Stimulated activated CD4-positive, alpha-beta T cell treated with anti-CD3 and anti-CD28 coated beads, Interleukin-12 subunit alpha, Interleukin-12 subunit beta, amount 100 ng/mL, for 48 hours (primary cell): Measurements from ENCODE around the gene TUSC7.

Experiments
- DNase-seq, 3 donors: peaks; one replicate each; pipeline ENCODE4 v3.0.0-alpha.2; 2020; ENCODE audit warnings: low read depth in 2 of 3, low spot score in 1 of 3

Gene TUSC7

GRCh38 chr3:116709479-116709878, at the start of gene TUSC7:
Gene TUSC7 (plus strand): TSS chr3:116709779.
- DNase-seq, result no peak

- no peak for DNase-seq
Measured at GRCh38 chr3:116661196-116661595, 48.4 kb upstream of the TUSC7 start.

- no peak for DNase-seq
Measured at GRCh38 chr3:116663161-116664110, 46.1 kb upstream of the TUSC7 start.

- DNase-seq, result no peak
Measured at GRCh38 chr3:116667324-116667723, 42.3 kb upstream of the TUSC7 start.

DNA sequence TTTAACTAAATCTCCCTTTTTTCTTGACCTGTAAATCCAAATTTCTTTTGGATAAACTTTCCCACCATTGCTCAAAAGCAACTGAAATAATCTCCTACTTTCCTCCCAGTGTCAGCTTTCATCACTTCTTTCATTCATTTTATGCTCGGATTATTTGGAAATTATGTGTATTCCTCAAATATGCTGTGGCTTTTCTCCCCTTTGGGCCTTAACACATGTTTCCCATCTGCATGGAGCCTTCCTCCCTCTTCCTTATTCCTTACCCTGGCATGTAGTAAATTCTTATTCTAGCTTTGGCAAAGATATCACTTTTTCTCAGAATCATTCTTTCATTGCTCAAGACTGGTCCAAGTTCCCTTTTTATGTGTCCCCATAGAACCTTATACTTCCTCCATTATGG, 41.8 kb upstream of the TUSC7 start:
- DNase-seq, result no peak

DNA sequence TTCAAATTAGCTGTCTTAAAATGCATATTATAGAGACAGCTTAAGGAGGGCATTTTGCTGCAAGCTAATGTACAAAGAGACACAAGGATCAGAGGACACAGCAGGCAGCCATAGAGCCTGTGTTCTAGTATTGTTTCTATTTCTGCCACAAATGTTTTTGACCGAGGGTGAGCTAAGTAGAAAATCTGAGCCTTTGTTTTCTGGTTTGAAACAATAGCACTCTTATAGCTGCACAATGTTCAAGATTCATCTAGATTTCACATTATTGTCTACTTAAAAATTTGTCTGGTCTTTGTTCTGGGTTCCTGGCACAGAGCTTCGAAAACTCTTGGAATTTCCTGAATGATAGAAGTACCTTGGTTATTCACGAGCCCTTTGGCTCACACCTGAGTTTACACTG, 40.0 kb upstream of the TUSC7 start:
- no peak for DNase-seq

- no peak for DNase-seq
Measured at GRCh38 chr3:116671151-116671550, 38.4 kb upstream of the TUSC7 start.

DNA sequence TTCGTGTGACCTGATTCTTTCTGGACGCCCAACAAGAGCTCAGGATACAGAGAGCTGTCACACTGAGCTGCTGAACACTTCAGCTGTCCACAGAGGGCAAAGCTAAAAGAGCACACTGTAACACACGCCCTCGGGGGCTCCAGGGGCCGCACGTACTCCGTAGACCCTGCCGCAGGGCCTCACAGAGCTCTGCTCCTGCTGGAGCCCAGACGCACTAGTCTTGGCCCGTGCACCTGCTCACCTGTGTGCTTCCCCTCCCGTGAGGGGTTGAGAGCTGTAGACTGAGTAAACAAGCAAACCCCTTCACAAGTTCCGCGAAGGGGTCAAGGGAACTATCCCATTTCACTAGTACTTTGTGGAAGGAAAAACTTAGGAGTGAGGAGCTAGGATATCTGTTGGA, 30.7 kb upstream of the TUSC7 start:
- no peak for DNase-seq

DNA sequence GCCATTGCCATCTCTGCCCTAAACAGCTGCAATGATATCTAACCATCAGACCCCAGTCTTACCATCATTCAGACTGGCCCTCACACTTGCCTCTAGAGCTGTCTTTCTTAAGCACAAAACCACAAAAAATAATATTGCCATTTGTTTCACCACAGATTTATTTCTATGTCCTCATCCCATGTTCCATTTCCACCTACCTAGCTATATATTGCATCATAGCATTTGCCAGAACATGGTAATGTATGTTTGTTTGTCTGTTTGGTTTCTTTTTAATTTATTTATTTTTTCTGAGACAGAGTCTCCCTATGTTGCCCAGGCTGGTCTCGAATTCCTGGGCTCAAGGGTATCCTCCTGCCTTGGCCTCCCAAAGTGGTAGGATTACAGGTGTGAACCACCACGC, 18.5 kb upstream of the TUSC7 start:
- DNase-seq, result no peak

DNA sequence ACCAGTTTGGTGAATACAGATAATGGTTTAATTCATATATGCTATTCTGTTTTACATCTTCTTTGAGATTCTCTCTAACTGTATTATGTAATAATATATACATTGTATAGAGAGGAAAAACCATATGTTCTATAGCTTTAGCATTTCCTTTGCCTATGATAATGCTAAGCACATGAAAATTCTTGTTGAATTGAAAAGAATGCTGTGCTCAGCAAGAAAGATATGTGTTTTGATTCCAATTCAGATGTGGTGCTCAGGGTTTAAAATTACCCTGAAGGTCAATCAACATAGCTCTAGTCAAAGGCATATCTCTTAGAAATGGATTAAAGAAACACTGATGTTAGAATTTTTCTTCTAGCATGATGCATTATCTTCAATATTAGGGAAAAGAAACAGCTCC, 8.5 kb upstream of the TUSC7 start:
- no peak for DNase-seq

DNA sequence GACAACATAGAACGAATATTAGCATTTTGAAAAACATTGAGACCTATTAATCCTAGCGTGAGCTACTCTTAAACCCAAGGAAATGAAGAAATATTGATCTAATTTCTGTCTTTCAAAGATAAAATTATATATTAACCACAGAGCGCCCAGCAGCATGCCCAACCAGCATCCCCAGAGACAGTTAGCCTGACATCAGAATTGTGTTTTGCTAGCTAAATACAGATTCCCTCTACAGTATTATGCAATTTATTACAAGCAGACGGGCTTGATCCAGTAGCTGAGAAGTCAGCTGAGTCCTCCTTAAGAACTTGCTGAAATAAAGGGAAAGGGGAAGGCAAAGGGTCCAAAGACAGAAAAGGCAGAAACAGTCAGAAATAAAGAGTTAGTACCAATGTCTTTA, 7.2 kb upstream of the TUSC7 start:
- DNase-seq, result no peak

- DNase-seq, result no peak
Measured at GRCh38 chr3:116707531-116707930, 2.0 kb upstream of the TUSC7 start.

- DNase-seq, result no peak
Measured at GRCh38 chr3:116716490-116716889, 6.9 kb downstream of the TUSC7 start.

GRCh38 chr3:116717566-116717965, 8.0 kb downstream of the TUSC7 start:
- no peak for DNase-seq

- no peak for DNase-seq
Measured at GRCh38 chr3:116728454-116728853, 18.9 kb downstream of the TUSC7 start.

DNA sequence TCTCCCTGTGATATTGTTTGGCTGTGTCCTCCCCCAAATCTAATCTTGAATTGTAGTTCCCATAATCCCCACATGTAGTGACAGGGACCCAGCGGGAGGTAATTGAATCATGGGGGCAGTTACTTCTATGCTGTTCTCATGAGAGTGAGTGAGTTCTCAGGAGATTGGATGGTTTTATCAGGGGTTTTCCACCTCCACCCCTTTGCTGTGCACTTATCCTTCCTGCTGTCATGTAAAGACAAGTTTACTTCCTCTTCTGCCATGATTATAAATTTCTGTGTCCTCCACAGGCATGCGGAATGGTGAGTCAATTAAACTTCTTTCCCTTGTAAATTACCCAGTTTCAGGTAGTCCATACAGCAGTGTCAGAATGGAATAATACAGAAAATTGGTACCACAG, 24.7 kb downstream of the TUSC7 start:
- DNase-seq, result no peak

- no peak for DNase-seq
Measured at GRCh38 chr3:116739678-116740077, 30.1 kb downstream of the TUSC7 start.

DNA sequence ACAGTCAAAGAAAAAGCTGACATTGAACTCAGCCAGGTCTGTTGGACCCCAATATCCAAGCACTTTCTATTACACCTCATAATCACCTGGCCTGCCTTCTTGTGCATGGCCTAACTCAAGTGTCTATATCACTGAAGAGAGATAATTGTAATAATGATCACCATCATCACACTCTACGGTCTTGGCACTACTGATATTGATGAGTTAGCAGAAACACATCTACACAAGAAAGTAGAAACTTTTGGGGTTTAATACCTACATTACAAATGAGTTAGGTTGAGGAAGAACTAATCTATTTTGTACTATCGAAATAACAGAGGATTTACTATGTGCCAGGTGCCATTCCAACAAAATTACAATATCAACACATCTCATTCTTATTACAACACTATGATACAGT, 30.7 kb downstream of the TUSC7 start:
- no peak for DNase-seq

DNA sequence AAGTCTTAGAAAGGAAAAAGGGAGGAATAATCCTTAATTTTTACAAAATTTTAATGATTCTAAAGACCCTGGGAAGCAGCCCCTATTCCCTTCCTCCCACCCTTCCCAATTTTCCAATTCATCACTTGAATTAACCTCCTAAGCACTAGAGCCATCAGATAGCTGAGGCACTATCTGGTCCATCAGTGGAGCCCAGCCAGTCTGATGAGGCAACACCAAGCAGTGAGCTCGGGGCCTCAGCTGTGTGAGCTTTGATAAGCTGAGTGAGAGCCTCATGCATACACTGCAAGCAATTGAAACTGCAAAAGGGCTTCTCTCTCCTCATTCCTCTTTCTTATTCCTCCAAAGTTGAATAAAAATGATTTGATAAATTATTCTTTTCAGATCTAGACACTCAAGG, 31.9 kb downstream of the TUSC7 start:
- no peak for DNase-seq

DNA sequence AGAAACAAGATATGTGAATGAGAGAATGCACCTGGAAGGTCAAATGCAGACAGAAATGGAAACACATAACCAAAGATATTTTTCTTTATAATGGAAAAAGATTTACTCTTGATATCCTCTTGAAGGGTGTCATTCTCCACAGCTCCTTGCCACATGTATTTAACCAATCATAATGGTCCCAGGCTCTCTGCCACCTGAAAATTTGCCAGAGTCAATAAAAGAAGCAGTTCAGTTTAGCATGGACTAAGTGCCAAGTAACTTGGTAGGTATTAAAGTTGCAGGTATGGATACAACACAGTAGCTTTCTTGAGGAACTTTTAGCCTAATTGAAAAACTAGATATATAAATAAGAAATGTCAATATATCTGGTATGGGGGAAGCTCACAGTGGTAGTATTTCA, 33.5 kb downstream of the TUSC7 start:
- DNase-seq, result no peak

DNA sequence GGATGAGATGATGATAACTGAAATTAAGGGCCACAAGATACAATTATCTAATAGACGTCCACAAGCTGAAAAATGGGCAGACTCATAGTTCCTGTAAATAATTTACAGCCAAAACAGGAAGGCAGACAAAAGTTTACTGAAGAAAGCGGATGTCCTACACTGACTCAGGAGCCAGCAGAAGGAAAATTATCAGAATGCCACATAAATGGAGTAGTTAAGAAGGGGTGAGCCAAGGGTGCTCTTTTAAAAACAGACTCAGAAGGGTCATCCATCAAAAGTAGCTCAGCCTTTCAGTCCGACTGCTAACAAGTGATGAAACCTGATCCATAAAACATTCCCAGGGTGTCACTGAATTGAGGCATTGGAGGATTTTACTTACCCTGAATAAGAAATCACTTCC, 39.8 kb downstream of the TUSC7 start:
- no peak for DNase-seq

GRCh38 chr3:116757315-116757714, 47.7 kb downstream of the TUSC7 start:
- no peak for DNase-seq

- DNase-seq, result no peak
Measured at GRCh38 chr3:116759316-116759715, 49.7 kb downstream of the TUSC7 start.
